A549 treated with dexamethasone at 1 μM for 4 hours (cell line): ENCODE results near the gene TCTN1. TPM values are rescaled to one million over a fixed set of nuclear protein-coding genes. Genes with fewer than 3 reads are reported as not detected.

Experiments used
- total RNA-seq: library from RNA; stranded (reverse); fragments of 200-300 nt; extraction: Qiagen RNA extraction; gene quantifications from 5 replicates; pipeline ENCODE4 v1.2.3, GENCODE V29; 2022

TCTN1 gene
- total RNA-seq, result 27.8 to 34.8 TPM (median 32.9 TPM) in 5 replicates

DNA sequence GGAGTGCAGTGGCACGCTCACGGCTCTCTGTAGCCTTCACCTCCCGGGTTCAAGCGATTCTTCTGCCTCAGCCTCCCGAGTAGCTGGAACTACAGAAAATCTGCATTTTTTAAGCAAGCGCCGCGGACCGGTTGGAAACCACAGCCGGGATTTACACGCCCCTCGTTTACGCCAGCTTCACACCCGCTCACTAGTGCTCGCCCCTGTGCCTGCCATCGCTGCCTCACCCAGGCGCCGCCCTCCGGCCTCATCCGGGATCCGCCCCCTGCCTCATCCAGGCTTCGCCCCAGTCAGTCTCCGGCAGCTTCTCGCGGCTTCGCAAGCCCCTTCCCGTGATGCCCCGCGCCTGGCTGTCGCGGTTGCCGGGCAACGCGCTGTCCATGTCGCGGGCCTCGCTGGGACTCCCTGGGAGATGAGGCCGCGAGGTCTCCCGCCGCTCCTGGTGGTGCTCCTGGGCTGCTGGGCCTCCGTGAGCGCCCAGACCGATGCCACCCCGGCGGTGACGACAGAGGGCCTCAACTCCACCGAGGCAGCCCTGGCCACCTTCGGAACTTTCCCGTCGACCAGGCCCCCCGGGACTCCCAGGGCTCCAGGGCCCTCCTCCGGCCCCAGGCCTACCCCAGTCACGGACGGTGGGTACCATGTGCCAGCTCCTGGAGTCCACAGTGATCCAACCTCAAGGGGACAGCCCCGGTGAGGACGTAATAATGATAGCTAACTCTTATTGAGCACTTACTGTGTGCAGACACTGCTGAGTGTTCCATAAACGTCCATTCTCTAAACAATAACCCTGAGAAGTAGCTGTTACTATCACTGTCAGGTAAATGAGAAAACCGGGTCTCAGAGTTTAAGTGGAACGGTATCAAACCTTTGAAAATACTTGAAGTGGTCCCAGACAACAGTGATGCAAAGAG lies at the start of gene TCTN1:
TSS of gene TCTN1 (plus strand) at position 359 of the 914 bp plus-strand sequence. CDS start at position 413, 54 bp downstream.

DNA sequence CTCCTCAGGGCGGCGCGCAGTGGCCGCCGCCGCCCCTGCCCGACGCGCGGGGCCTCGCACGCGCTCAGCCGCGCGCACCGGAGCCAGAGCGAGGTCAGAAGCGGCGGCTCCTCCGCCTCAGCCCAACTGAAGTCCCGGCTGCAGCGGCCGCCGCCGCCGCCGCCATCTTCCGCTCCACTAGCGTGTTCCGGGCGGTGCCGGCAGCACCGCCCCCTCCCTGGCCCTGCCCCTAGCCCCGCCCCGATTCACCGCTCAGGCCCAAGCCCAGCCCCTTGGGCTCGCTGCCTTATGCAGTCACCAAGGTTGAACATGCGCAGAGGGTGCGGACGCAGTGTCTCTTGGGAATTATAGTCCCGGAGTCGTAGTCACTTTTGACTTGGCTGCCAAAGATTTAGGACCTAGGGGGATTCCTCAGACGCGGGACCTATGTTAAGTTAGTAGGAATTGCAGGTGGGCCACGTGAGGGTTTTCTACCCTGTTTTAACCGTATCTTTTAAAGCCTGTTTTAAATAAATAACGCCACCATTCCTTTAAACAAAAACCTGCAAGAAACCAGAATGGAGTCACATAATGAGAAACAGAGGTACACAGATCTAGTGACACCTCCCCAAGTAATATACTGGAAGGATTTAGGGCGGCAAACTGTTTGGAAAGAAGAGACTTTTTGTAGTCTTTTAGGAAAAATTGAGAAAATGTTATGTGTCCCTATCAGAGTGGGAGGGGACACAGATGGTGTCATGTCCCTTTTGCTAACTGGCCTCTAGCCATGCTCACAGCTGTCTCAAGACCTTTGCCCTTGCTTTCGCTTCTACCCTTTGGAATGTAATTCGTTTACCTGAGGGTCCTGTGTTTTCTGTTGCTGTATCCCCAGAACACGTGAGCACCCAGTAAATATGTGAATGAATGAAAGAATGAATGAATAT lies 30.5 kb upstream of the TCTN1 start, which contains the start of gene PPTC7:
TSS of gene PPTC7 (minus strand) at position 182 of the 923 bp plus-strand sequence. CDS start 287 bp downstream, outside the sequence.

DNA sequence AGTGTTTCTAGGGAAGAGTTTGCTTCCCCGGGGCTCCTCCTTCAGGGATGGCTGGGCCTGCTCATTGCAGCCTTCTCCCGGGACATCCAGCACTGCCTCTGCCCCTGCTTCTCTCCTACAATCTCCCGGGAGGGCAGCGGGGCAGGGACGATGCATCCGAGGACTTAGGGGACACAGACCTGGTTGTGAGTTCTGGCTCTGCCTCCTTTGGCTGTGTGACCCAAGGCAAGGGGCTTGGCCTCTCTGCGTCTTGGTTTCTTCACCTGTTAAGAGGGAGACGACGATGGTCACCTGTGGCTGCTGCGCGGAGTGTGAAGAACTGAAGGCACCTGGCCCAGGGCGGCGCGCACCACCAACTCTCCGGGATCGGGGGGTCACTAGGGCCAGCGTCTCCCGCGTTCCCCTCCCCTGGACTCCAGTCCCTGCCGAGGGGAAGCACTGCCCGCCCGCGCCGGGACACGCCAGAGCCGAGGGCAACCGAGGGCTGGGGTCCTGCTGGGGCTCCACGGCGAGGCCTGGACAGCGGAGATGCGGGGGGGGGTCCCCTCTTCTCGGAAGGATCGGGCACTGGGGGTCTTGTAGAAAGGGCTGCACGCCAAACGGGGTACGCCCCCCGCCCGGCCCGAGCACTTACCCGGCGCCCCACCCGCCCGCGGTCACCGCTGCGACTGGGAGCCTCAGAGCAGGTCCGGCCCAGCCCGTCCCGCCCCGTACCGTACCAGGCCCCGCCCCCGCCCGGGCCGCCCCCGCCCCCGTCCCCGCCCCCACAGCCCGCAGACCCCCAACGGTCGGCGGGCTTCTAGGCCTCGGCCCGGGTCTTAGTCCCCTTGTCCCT lies 74.7 kb downstream of the TCTN1 start, which contains the start of gene HVCN1:
TSS of gene HVCN1 (minus strand) at position 670 of the 835 bp plus-strand sequence. CDS start 5,870 bp downstream, outside the sequence.

Other genes with a start within 250 kb of the TCTN1 start
- 47.0 to 60.7 TPM (median 57.1 TPM) in 5 replicates for gene ANAPC7, start 210.4 kb upstream of the TCTN1 start, total RNA-seq
- 439 to 870 TPM (median 445 TPM) in 5 replicates for gene ARPC3, start 163.8 kb upstream of the TCTN1 start, total RNA-seq
- 27.9 to 35.0 TPM (median 33.3 TPM) in 5 replicates for gene GPN3, start 145.9 kb upstream of the TCTN1 start, total RNA-seq
- 17.0 to 20.2 TPM (median 18.4 TPM) in 5 replicates for gene FAM216A, start 145.3 kb upstream of the TCTN1 start, total RNA-seq
- gene VPS29, start 112.0 kb upstream of the TCTN1 start, total RNA-seq, result 146 to 158 TPM (median 148 TPM) in 5 replicates
- gene RAD9B, start 111.8 kb upstream of the TCTN1 start, total RNA-seq, result 0.19 to 0.30 TPM (median 0.23 TPM) in 5 replicates
- gene PPTC7, start 30.8 kb upstream of the TCTN1 start, total RNA-seq, result 26.4 to 38.1 TPM (median 32.2 TPM) in 5 replicates
- gene HVCN1, start 75.0 kb downstream of the TCTN1 start, total RNA-seq, result 0.45 to 0.83 TPM (median 0.62 TPM) in 5 replicates
- gene PPP1CC, start 128.8 kb downstream of the TCTN1 start, total RNA-seq, result 129 to 188 TPM (median 167 TPM) in 5 replicates
- gene CCDC63, start 232.9 kb downstream of the TCTN1 start, total RNA-seq, result 0.09 TPM in 1 of 5 replicates, not detected in the others